ENCODE results near the gene ITGA5. TPM values are rescaled to one million over a fixed set of nuclear protein-coding genes. Genes with fewer than 3 reads are reported as not detected.

ITGA5 gene
- total RNA-seq, 1 experiment from 2014 or later: 8.0 TPM

GRCh38 chr12:54415221-54415929 is 3.7 kb downstream of the ITGA5 start:
- no TSS peak for BruUV-seq (replicated peaks)
- CTCF ChIA-PET: interaction anchor here (0.6 to 1.5 kb wide), 4 partner anchors 12 to 36 kb away, joined by 3 to 4 read pairs (median 3); no protein-coding TSS in a partner anchor
- H3K4me3 Mint-ChIP-seq (ENCODE audit: low read depth, unreplicated experiment): no peak overlapping the region

GRCh38 chr12:54413284-54414190 is 5.5 kb downstream of the ITGA5 start:
- Mint-ChIP-seq H3K27ac (ENCODE audit: unreplicated experiment) (no peak overlapping the region), H3K4me1 (ENCODE audit: low read depth, unreplicated experiment) (peaks cover 20% of the 10 kb centered on the region), H3K36me3 (ENCODE audit: insufficient read depth, unreplicated experiment) (peaks cover 7% of the 10 kb centered on the region), H3K4me3 (ENCODE audit: low read depth, unreplicated experiment) (no peak overlapping the region), H3K9me3 (ENCODE audit: low read depth, unreplicated experiment) (no peaks in the 10 kb centered on the region), H3K27me3 (ENCODE audit: unreplicated experiment) (no peaks in the 10 kb centered on the region)
- BruUV-seq (replicated peaks): no TSS peak
- no peak for DNase-seq
- intact Hi-C loops (cut with micrococcal nuclease; ENCODE audit: unreplicated experiment): no loop called here
- CTCF ChIA-PET: interaction anchor here (0.7 to 1.2 kb wide), 2 partner anchors 9 to 14 kb away, joined by 3 read pairs; no protein-coding TSS in a partner anchor
- TF ChIP-seq, protein P1, sequence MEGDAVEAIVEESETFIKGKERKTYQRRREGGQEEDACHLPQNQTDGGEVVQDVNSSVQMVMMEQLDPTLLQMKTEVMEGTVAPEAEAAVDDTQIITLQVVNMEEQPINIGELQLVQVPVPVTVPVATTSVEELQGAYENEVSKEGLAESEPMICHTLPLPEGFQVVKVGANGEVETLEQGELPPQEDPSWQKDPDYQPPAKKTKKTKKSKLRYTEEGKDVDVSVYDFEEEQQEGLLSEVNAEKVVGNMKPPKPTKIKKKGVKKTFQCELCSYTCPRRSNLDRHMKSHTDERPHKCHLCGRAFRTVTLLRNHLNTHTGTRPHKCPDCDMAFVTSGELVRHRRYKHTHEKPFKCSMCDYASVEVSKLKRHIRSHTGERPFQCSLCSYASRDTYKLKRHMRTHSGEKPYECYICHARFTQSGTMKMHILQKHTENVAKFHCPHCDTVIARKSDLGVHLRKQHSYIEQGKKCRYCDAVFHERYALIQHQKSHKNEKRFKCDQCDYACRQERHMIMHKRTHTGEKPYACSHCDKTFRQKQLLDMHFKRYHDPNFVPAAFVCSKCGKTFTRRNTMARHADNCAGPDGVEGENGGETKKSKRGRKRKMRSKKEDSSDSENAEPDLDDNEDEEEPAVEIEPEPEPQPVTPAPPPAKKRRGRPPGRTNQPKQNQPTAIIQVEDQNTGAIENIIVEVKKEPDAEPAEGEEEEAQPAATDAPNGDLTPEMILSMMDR (IDR thresholded peaks at IDR 0.05; ENCODE audit: unreplicated experiment): no peak

More at GRCh38 chr12:54415221-54415929, 3.7 kb downstream of the ITGA5 start:
- Mint-ChIP-seq H3K36me3 (ENCODE audit: insufficient read depth, unreplicated experiment) (peaks cover 16% of the 10 kb centered on the region), H3K4me1 (ENCODE audit: low read depth, unreplicated experiment) (peaks cover 21% of the 10 kb centered on the region), H3K27me3 (ENCODE audit: unreplicated experiment) (no peaks in the 10 kb centered on the region), H3K27ac (ENCODE audit: unreplicated experiment) (no peak overlapping the region), H3K9me3 (ENCODE audit: low read depth, unreplicated experiment) (no peaks in the 10 kb centered on the region)
- TF ChIP-seq, protein P1 (IDR thresholded peaks at IDR 0.05; ENCODE audit: unreplicated experiment): no peak
- DNase-seq: no peak
- intact Hi-C loops (cut with micrococcal nuclease; ENCODE audit: unreplicated experiment): no loop called here

DNA sequence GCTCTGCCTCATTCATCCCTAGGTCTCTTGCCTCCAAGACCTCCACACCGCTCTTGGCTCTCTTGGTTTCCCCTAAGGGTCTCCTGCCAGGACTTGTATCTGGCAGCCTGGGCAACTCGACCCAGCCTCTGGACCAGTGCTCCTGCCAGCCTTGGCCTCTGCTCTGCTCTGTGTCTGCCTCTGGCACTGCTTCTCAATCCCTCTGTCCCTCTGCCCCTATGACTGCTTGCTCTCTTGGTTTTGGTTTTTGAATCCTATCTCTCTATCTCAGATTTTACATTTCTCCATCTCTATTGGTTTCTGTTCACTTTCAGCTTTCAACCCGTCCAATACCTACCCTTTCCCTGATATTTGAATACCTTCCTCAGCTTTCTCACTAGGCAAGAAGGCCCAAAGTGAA is 6.3 kb downstream of the ITGA5 start:
- intact Hi-C loops (cut with micrococcal nuclease; ENCODE audit: unreplicated experiment): no loop called here
- no peak for DNase-seq
- BruUV-seq (replicated peaks): no TSS peak
- no peak overlapping the region for H3K27ac Mint-ChIP-seq (ENCODE audit: unreplicated experiment)
- H3K4me3 Mint-ChIP-seq (ENCODE audit: low read depth, unreplicated experiment): no peak overlapping the region
- TF ChIP-seq, protein P1 (IDR thresholded peaks at IDR 0.05; ENCODE audit: unreplicated experiment): no peak
- CTCF ChIA-PET: no interaction called here
- H3K36me3 Mint-ChIP-seq (ENCODE audit: insufficient read depth, unreplicated experiment): no peaks in the 10 kb centered on the region
- peaks cover 20% of the 10 kb centered on the region for H3K4me1 Mint-ChIP-seq (ENCODE audit: low read depth, unreplicated experiment)
- H3K27me3 Mint-ChIP-seq (ENCODE audit: unreplicated experiment): no peaks in the 10 kb centered on the region
- no peaks in the 10 kb centered on the region for H3K9me3 Mint-ChIP-seq (ENCODE audit: low read depth, unreplicated experiment)

GRCh38 chr12:54412348-54412747 is 6.7 kb downstream of the ITGA5 start:
- Mint-ChIP-seq H3K27me3 (ENCODE audit: unreplicated experiment) (no peaks in the 10 kb centered on the region), H3K9me3 (ENCODE audit: low read depth, unreplicated experiment) (no peaks in the 10 kb centered on the region), H3K4me1 (ENCODE audit: low read depth, unreplicated experiment) (peaks cover 19% of the 10 kb centered on the region), H3K4me3 (ENCODE audit: low read depth, unreplicated experiment) (no peak overlapping the region), H3K36me3 (ENCODE audit: insufficient read depth, unreplicated experiment) (no peaks in the 10 kb centered on the region), H3K27ac (ENCODE audit: unreplicated experiment) (no peak overlapping the region)
- TF ChIP-seq, protein P1 (IDR thresholded peaks at IDR 0.05; ENCODE audit: unreplicated experiment): no peak
- intact Hi-C loops (cut with micrococcal nuclease; ENCODE audit: unreplicated experiment): no loop called here
- no peak for DNase-seq
- no TSS peak for BruUV-seq (replicated peaks)
- CTCF ChIA-PET: no interaction called here
